Renal cortical epithelial cell (primary cell): Measurements from ENCODE around the gene PCDHA13. TPM values are rescaled to one million over a fixed set of nuclear protein-coding genes. Genes with fewer than 3 reads are reported as not detected.
"Not testable (repeated sequence)": the region's sequence is repeated elsewhere in the genome, so short reads cannot be mapped to it uniquely, and the experiment has no call there.

Source experiments
- DNase-seq: peaks from one replicate; pipeline ENCODE4 v3.0.0-alpha.2; 2011; ENCODE audit warnings: low read depth
- total RNA-seq: library from RNA; depleted of rRNA; stranded (reverse); fragments of >200 nt; gene quantifications from 2 replicates; pipeline ENCODE4 v1.2.3, GENCODE V29; 2014

The PCDHA13 gene, protein sequence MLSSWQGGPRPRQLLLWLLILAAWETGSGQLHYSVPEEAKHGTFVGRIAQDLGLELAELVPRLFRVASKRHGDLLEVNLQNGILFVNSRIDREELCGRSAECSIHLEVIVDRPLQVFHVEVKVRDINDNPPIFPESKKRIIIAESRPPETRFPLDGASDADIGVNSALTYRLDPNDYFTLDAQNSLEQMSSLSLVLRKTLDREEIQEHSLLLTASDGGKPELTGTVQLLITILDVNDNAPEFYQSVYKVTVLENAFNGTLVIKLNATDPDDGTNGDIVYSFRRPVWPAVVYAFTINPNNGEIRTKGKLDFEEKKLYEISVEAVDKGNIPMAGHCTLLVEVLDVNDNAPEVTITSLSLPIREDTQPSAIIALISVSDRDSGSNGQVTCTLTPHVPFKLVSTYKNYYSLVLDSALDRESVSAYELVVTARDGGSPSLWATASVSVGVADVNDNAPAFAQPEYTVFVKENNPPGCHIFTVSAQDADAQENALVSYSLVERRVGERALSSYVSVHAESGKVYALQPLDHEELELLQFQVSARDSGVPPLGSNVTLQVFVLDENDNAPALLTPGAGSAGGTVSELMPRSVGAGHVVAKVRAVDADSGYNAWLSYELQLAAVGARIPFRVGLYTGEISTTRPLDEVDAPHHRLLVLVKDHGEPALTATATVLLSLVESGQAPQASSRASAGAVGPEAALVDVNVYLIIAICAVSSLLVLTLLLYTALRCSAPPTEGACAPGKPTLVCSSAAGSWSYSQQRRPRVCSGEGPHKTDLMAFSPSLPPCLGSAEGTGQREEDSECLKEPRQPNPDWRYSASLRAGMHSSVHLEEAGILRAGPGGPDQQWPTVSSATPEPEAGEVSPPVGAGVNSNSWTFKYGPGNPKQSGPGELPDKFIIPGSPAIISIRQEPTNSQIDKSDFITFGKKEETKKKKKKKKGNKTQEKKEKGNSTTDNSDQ
- total RNA-seq: 0.69 and 2.2 TPM in 2 replicates

DNA sequence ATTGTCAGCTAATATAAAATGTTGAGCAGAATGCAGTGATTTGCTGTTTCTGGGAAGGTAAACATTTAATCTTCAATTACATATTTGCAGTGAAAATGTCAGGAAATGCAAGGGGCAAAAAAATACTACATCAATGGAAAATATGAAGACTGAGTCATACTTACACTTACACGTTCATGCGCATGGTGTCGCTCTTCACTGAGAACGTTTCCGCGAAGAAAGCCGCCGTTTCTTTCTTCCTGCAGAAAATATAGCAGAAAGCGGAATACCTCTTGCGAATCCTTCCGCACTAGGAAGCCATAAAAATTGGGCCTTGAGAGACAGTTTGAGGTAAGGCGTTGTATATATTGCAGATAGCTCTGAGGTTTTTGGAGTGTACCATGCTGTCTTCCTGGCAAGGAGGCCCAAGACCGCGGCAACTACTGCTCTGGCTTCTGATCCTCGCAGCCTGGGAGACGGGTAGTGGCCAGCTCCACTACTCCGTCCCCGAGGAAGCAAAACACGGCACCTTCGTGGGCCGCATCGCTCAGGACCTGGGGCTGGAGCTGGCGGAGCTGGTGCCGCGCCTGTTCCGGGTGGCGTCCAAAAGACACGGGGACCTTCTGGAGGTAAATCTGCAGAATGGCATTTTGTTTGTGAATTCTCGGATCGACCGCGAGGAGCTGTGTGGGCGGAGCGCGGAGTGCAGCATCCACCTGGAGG, at the start of gene PCDHA13:
PCDHA13 (plus strand) TSS at position 236 of the 702 bp plus-strand sequence; CDS start at position 381, 145 bp downstream.
- DNase-seq: no peak

DNA sequence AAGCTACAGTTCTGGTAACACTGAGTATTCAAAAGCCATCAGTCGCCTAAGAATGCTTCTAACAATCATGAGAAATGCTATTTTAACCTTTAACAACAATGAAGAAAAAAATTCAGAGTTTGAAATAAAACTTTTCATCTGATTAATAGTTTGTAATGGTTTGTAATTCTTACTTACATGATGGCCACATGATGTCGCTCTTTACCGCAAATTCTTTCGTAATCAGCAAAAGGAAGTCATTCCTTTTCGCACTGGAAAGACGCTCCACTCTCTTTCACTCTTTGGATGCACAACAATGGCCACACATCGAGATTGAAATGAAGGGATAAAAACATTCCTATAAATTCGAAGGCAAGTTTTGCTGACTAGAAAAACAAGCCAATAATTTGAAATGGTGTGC, 47.9 kb upstream of the PCDHA13 start, which contains the start of gene PCDHA7:
PCDHA7 (plus strand) TSS at position 277 of the 400 bp plus-strand sequence; CDS start at position 392, 115 bp downstream.
- peak; percentile 6 for DNase-seq

DNA sequence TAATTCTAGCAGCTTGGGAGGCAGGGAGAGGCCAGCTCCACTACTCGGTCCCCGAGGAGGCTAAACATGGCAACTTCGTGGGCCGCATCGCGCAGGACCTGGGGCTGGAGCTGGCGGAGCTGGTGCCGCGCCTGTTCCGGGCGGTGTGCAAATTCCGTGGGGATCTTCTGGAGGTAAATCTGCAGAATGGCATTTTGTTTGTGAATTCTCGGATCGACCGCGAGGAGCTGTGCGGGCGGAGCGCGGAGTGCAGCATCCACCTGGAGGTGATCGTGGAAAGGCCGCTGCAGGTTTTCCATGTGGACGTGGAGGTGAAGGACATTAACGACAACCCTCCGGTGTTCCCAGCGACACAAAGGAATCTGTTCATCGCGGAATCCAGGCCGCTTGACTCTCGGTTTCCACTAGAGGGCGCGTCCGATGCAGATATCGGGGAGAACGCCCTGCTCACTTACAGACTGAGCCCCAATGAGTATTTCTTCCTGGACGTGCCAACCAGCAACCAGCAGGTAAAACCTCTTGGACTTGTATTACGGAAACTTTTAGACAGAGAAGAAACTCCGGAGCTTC, 47.4 kb upstream of the PCDHA13 start:
- not testable (repeated sequence) for DNase-seq

DNA sequence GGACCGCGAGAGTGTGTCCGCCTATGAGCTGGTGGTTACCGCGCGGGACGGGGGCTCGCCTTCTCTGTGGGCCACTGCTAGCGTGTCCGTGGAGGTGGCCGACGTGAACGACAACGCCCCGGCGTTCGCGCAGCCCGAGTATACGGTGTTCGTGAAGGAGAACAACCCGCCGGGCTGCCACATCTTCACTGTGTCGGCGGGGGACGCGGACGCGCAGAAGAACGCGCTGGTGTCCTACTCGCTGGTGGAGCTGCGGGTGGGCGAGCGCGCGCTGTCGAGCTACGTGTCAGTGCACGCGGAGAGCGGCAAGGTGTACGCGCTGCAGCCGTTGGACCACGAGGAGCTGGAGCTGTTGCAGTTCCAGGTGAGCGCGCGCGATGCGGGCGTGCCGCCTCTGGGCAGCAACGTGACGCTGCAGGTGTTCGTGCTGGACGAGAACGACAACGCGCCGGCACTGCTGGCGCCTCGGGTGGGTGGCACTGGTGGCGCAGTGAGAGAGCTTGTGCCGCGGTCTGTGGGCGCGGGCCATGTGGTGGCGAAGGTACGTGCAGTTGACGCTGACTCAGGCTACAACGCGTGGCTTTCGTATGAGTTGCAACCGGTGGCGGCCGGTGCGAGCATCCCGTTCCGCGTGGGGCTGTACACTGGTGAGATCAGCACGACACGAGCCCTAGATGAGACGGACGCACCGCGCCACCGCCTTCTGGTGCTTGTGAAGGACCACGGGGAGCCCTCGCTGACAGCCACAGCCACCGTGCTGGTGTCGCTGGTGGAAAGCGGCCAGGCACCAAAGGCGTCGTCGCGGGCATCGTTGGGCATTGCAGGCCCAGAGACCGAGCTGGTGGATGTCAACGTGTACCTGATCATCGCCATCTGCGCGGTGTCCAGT, 46.1 kb upstream of the PCDHA13 start:
- DNase-seq: no peak

DNA sequence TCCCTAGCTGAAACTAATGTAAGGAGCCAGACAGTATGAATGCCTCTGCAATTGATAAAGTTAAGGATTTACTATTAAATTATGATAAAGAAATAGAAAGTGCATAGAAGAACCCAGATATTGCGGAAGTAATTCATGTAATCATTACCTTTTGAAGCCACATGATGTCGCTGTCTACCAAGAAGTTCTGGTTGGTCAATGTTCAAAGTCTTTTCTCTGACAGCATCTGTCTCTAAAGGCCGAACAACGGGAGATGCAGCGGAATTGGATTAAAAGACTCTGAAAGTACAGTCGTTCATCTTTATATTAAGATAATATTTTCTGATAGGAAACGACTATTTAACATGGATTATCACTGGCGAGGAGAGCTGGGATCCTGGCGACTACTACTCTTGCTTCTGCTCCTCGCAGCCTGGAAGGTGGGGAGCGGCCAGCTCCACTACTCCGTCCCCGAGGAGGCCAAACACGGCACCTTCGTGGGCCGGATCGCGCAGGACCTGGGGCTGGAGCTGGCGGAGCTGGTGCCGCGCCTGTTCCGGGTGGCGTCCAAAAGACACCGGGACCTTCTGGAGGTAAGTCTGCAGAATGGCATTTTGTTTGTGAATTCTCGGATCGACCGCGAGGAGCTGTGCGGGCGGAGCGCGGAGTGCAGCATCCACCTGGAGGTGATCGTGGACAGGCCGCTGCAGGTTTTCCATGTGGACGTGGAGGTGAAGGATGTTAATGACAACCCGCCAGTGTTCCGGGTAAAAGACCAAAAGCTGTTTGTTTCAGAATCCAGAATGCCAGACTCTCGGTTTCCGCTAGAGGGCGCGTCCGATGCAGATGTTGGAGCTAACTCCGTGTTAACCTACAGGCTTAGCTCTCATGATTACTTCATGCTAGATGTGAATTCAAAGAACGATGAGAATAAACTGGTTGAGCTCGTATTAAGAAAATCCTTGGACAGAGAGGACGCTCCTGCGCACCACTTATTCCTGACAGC, 40.7 kb upstream of the PCDHA13 start, which contains the start of gene PCDHA8:
PCDHA8 (plus strand) TSS at position 210 of the 985 bp plus-strand sequence; CDS start at position 345, 135 bp downstream.
- DNase-seq: no peak

DNA sequence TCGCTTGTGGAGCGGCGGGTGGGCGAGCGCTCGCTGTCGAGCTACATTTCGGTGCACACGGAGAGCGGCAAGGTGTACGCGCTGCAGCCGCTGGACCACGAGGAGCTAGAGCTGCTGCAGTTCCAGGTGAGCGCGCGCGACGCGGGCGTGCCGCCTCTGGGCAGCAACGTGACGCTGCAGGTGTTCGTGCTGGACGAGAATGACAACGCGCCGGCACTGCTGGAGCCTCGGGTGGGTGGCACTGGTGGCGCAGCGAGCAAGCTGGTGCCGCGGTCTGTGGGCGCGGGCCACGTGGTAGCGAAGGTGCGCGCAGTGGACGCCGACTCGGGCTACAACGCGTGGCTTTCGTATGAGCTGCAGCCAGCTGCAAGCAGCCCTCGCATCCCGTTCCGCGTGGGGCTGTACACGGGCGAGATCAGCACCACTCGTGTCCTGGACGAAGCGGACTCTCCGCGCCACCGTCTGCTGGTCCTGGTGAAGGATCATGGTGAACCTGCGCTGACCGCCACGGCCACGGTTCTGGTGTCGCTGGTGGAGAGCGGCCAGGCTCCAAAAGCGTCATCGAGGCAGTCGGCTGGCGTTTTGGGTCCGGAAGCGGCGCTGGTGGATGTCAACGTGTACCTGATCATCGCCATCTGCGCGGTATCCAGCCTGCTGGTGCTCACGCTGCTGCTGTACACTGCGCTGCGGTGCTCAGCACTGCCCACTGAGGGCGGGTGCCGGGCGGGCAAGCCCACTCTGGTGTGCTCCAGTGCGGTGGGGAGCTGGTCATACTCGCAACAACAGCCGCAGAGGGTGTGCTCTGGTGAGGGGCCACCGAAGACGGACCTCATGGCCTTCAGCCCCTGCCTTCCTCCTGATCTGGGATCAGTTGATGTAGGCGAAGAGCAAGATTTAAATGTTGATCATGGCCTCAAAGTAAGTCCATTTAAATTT, 38.9 kb upstream of the PCDHA13 start:
- DNase-seq: no peak

DNA sequence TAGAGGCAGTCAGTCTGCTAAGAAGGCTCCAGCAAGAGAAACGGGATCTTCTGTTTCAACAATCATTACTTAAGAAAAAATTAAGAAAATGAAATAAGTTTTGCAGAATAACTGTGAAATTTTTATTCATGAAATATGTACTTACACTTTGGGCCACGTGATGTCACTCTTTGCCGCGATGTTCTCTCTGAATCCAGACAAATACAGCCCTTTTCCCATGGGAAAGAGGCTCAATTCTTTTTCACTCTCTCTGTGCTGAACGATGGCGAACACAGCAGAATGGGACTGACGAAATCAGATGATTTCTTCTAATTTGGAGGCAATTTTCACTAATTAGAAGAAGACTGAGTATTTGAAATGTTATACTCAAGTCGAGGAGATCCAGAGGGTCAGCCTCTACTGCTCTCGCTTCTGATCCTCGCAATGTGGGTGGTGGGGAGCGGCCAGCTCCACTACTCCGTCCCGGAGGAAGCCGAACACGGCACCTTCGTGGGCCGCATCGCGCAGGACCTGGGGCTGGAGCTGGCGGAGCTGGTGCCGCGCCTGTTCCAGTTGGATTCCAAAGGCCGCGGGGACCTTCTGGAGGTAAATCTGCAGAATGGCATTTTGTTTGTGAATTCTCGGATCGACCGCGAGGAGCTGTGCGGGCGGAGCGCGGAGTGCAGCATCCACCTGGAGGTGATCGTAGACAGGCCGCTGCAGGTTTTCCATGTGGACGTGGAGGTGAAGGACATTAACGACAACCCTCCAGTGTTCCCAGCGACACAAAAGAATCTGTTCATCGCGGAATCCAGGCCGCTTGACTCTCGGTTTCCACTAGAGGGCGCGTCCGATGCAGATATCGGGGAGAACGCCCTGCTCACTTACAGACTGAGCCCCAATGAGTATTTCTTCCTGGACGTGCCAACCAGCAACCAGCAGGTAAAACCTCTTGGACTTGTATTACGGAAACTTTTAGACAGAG, 33.5 kb upstream of the PCDHA13 start, which contains the start of gene PCDHA9:
PCDHA9 (plus strand) TSS at position 244 of the 964 bp plus-strand sequence; CDS start at position 358, 114 bp downstream.
- DNase-seq: not testable (repeated sequence)

DNA sequence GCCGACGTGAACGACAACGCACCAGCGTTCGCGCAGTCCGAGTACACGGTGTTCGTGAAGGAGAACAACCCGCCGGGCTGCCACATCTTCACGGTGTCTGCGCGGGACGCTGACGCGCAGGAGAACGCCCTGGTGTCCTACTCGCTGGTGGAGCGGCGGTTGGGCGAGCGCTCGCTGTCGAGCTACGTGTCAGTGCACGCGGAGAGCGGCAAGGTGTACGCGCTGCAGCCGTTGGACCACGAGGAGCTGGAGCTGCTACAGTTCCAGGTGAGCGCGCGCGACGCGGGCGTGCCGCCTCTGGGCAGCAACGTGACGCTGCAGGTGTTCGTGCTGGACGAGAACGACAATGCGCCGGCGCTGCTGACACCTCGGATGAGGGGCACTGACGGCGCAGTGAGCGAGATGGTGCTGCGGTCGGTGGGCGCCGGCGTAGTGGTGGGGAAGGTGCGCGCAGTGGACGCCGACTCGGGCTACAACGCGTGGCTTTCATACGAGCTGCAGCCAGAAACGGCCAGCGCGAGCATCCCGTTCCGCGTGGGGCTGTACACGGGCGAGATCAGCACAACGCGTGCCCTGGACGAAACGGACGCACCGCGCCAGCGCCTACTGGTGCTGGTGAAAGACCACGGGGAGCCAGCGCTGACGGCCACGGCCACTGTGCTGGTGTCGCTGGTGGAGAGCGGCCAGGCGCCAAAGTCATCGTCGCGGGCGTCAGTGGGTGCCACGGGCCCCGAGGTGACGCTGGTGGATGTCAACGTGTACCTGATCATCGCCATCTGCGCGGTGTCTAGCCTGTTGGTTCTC, 31.9 kb upstream of the PCDHA13 start:
- DNase-seq: not testable (repeated sequence)

DNA sequence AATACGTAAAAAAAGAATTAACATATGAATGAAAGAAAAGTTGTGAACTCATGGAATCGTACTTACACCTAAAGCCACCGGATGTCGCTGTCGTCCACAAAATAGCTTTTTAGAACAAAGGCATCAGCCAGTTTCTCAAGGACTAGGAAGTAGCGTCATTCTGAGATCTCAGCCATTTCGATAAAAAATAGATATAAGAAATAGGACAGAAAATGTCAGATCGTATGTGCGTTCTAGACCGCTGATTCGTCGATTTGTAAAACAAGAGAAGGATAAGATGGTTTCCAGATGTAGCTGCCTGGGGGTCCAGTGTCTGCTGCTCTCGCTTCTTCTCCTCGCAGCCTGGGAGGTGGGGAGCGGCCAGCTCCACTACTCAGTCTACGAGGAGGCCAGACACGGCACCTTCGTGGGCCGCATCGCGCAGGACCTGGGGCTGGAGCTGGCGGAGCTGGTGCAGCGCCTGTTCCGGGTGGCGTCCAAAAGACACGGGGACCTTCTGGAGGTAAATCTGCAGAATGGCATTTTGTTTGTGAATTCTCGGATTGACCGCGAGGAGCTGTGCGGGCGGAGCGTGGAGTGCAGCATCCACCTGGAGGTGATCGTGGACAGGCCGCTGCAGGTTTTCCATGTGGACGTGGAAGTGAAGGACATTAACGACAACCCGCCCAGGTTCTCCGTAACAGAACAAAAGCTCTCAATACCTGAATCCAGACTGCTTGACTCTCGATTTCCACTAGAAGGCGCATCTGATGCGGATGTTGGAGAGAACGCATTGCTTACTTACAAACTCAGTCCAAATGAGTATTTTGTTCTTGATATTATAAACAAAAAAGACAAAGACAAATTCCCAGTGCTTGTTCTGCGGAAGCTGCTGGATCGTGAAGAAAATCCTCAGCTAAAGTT, 25.9 kb upstream of the PCDHA13 start, which contains the start of gene PCDHA10:
PCDHA10 (plus strand) TSS at position 126 of the 903 bp plus-strand sequence; CDS start at position 278, 152 bp downstream.
- no peak for DNase-seq

DNA sequence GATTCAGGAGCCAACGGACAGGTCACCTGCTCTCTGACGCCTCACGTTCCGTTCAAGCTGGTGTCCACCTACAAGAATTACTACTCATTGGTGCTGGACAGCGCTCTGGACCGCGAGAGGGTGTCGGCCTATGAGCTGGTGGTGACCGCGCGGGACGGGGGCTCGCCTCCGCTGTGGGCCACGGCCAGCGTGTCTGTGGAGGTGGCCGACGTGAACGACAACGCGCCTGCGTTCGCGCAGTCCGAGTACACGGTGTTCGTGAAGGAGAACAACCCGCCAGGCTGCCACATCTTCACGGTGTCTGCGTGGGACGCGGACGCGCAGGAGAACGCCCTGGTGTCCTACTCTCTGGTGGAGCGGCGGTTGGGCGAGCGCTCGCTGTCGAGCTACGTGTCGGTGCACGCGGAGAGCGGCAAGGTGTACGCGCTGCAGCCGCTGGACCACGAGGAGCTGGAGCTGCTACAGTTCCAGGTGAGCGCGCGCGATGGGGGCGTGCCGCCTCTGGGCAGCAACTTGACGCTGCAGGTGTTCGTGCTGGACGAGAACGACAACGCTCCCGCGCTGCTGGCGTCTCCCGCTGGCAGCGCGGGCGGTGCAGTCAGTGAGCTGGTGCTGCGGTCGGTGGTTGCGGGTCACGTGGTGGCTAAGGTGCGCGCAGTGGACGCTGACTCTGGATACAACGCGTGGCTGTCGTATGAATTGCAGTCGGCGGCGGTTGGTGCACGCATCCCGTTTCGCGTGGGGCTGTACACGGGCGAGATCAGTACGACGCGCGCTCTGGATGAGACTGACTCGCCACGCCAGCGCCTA, 24.5 kb upstream of the PCDHA13 start:
- DNase-seq: no peak

DNA sequence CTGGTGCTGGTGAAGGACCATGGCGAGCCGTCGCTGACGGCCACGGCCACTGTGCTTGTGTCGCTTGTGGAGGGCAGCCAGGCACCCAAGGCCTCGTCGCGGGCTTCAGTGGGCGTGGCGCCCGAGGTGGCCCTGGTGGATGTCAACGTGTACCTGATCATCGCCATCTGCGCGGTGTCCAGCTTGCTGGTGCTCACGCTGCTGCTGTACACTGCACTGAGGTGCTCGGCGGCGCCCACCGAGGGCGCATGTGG, 24.0 kb upstream of the PCDHA13 start:
- DNase-seq: no peak

DNA sequence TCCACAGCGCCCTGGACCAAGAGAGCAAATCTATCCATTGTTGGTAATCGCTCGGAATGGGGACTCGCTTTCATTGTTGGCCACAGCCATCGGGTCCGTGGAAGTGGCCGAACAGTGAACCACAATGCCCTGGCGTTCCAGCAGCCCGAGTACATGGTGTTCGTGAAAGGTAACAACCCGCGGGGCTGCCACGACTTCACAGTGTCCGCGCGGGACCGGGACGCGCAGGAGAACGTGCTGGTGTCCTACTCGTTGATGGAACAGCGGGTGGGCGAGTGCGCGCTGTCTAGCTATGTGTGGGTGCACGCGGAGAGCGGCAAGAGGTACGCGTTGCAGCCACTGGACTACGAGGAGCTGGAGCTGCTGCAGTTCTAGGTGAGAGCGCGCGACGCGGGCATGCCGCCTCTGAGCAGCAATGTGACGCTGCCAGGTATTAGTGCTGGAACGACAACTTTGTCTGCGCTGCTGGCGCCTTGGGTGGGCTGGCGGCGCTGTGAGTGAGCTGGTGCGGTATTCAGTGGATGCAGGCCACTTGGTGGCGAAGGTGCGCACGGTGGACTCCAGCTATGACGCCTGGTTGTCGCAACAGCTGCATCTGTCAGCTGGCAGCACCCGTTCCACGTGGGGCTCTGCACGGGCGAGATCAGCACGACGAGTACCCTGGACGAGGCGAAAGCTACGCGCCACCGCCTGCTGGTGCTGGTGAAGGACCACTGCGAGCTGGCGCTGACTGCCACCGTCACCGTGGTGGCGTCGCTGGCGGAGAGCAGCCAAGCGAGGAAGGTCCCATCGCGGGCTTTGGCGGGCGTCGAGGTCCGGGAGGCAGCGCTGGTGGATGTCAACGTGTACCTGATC, 19.3 kb upstream of the PCDHA13 start:
- DNase-seq: no peak
